ENCODE data around the gene MITD1.
A peak's percentile ranks its signal among the peaks of the same experiment; 100 is the strongest.

Gene MITD1

DNA sequence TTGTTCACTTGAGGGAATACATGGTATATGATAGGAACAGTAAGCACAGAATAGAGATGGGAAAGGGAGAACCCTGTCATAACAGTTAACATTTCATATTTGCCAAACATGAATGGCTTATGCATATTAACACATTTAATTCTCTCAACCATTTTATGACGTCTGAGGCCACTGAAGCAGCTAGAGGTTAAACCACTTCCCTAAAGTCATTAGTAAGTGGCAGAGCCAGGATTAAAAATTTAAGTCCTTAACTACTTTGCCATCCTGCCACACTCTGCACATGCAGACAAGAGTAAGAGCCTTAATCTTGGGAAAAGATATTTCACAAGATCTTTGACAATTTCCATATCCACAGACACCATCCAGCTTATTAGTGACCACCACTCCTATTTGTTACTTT is 24.0 kb downstream of the MITD1 start:
- no peak overlapping the region for H3K4me3 ChIP-seq (ENCODE audit: insufficient read depth, low read depth, low read length, poor library complexity, severe bottlenecking)
- no peak for DNase-seq
- H3K36me3 ChIP-seq (ENCODE audit: control insufficient read depth, insufficient read depth, low read length): peaks cover 10% of the 10 kb centered on the region
- H3K27ac ChIP-seq (ENCODE audit: insufficient read depth, low read length, poor library complexity, severe bottlenecking): no peak overlapping the region
- H3K27me3 ChIP-seq (replicated peaks; ENCODE audit: control insufficient read depth, insufficient read depth, low read length, poor library complexity, severe bottlenecking): no peaks in the 10 kb centered on the region
- H3K4me1 ChIP-seq (ENCODE audit: control insufficient read depth, insufficient read depth, low read length, poor library complexity, severe bottlenecking): peaks cover 11% of the 10 kb centered on the region
- H3K9me3 ChIP-seq (ENCODE audit: control insufficient read depth, low read length): no peaks in the 10 kb centered on the region

DNA sequence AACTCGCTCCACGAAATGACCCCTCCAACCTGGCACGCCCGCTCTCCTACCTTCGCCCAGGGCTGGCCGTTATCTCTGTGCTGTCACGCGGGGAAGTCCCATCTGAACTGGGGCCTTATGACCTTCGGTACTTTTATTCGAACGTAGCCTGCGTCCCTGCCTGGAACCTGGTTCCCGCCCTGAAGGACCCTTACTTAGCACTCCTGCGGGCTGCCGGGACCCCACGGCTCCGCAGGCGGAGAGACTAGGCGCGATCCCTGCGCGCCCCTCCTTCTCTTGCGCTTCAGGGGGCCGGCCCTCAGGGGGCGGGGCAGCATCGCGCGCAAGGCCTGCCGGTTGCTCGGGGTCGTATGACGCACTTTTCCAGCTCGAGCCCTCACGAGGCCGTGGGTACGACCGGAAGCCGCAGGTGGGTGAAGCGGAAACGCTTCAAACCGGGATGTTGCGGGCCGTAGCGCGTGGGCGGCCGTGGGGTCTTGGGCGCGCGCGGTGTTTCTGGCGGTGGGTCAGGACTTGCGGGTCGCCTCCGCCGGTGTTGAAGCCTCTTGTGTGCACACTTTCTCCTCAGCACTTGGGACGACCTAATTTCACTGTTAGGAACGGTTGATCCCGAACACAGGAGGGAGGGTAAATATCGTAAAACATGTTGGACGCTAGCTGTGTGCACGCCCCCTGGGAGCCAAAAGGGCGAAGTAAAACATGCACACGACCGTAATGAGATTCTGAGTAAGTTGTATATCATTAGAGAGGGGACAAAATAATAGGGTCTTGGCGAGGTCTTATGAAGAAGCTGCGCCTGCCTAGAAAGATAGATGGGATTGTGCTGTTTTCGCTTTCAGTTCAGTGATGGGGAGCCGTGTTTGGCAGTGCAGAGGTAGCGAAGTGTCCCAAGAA is 26.0 kb downstream of the MITD1 start, which contains the start of the genes LIPT1 and TSGA10:
LIPT1 (plus strand) TSS at position 325 of the 894 bp plus-strand sequence. CDS start 6,991 bp downstream, outside the sequence.
TSGA10 (minus strand) TSS at position 300 of the 894 bp plus-strand sequence. CDS start 45,503 bp downstream, outside the sequence.
- Histone ChIP-seq H3K9me3 (ENCODE audit: control insufficient read depth, low read length) (no peaks in the 10 kb centered on the region), H3K27me3 (replicated peaks; ENCODE audit: control insufficient read depth, insufficient read depth, low read length, poor library complexity, severe bottlenecking) (no peaks in the 10 kb centered on the region), H3K36me3 (ENCODE audit: control insufficient read depth, insufficient read depth, low read length) (peaks cover 3% of the 10 kb centered on the region), H3K27ac (ENCODE audit: insufficient read depth, low read length, poor library complexity, severe bottlenecking) (peak within 1 kb of the TSS; percentile 94), H3K4me3 (ENCODE audit: insufficient read depth, low read depth, low read length, poor library complexity, severe bottlenecking) (peak within 1 kb of the TSS; percentile 92), H3K4me1 (ENCODE audit: control insufficient read depth, insufficient read depth, low read length, poor library complexity, severe bottlenecking) (peaks cover 11% of the 10 kb centered on the region)
- peak; percentile 85 to 89 (median 87) for DNase-seq

DNA sequence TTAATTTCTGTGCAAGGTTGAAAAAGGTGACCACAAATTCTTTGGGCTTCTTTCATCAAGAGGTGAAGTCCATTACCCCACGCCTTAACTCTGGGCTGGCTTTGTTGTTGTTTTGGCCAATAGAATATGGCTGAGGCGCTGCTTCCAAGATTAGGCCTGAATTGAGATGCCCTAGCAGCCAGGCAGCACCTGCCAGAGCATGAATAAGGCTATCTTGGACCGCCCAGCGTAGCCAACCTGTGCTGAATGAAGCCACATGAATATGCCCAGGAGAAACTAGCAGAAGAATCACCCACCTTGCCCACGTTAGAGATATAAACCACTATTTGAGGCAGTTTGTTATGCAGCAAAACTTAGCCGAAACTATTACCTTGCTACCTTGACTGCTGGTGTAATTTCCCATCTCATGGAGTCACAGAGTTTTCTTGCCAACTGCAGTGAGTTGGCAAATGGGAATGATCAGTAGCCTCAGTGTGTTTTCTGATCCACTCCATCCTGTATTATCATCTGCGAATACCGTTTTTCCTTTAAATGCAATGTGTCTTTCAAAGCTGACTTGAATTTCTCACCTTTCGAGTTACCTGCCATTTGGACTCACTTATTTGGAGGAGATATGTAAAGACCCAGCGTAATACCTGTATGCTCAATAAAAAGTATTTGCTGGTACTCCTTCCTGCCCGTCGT is 26.8 kb downstream of the MITD1 start:
- Histone ChIP-seq H3K4me3 (ENCODE audit: insufficient read depth, low read depth, low read length, poor library complexity, severe bottlenecking) (peak overlapping the region; percentile 92), H3K4me1 (ENCODE audit: control insufficient read depth, insufficient read depth, low read length, poor library complexity, severe bottlenecking) (peaks cover 11% of the 10 kb centered on the region), H3K27me3 (replicated peaks; ENCODE audit: control insufficient read depth, insufficient read depth, low read length, poor library complexity, severe bottlenecking) (no peaks in the 10 kb centered on the region), H3K27ac (ENCODE audit: insufficient read depth, low read length, poor library complexity, severe bottlenecking) (peak overlapping the region; percentile 94), H3K36me3 (ENCODE audit: control insufficient read depth, insufficient read depth, low read length) (no peaks in the 10 kb centered on the region), H3K9me3 (ENCODE audit: control insufficient read depth, low read length) (no peaks in the 10 kb centered on the region)
- no peak for DNase-seq

DNA sequence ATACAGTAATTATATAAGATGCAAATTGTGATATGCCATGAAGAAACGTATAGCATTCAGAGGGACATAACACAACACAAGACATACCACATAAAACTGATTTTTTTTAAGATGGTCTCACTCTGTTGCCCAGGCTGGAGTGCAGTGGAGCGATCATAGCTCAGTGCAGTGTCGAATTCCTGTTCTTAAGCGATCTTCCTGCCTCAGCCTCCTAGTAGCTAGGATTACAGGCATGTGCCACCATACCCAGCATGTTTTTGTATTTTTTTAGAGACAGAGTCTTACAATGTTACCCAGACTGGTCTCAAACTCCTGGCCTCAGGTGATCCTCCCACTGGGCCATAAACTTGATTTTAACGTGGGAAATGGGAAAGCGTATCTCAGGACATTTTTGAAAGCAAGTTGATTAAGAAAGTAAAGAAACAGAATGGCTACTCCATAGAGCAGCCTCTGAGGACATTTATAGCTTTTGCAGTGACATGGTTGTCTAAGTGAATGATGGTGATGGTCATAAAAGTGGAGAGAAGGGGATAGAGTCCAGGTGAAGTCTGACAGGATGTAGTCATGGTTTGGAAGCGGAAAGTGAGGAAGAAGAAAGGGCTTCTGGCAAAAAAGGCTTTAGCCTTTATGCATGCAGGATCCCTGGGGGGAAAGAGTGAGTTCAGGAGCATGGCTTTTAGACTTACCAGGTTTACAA is 28.5 kb downstream of the MITD1 start:
- no peak overlapping the region for H3K4me3 ChIP-seq (ENCODE audit: insufficient read depth, low read depth, low read length, poor library complexity, severe bottlenecking)
- H3K36me3 ChIP-seq (ENCODE audit: control insufficient read depth, insufficient read depth, low read length): no peaks in the 10 kb centered on the region
- DNase-seq: no peak
- H3K27ac ChIP-seq (ENCODE audit: insufficient read depth, low read length, poor library complexity, severe bottlenecking): no peak overlapping the region
- H3K27me3 ChIP-seq (replicated peaks; ENCODE audit: control insufficient read depth, insufficient read depth, low read length, poor library complexity, severe bottlenecking): no peaks in the 10 kb centered on the region
- H3K4me1 ChIP-seq (ENCODE audit: control insufficient read depth, insufficient read depth, low read length, poor library complexity, severe bottlenecking): peaks cover 11% of the 10 kb centered on the region
- H3K9me3 ChIP-seq (ENCODE audit: control insufficient read depth, low read length): no peaks in the 10 kb centered on the region

DNA sequence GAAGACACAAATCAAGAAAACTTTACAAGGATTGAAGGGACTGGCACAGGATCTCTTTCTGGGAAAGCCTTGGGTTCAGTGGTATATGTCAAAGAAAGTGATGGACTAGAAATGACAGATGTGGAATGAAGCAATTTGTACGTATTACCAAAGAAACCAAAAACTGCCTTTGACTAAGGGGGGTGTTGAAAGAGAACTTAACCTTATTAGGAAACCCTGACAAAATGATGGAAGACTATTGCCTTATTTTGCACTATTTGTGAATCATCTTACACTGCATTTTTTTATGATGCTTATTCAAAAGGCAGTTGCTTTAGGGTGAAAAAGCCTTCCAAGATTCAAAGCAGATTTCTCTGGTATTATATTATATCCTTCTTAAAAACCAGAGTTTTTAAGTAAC is 30.2 kb downstream of the MITD1 start:
- Histone ChIP-seq H3K27ac (ENCODE audit: insufficient read depth, low read length, poor library complexity, severe bottlenecking) (no peak overlapping the region), H3K9me3 (ENCODE audit: control insufficient read depth, low read length) (no peaks in the 10 kb centered on the region), H3K4me3 (ENCODE audit: insufficient read depth, low read depth, low read length, poor library complexity, severe bottlenecking) (no peak overlapping the region), H3K27me3 (replicated peaks; ENCODE audit: control insufficient read depth, insufficient read depth, low read length, poor library complexity, severe bottlenecking) (no peaks in the 10 kb centered on the region), H3K36me3 (ENCODE audit: control insufficient read depth, insufficient read depth, low read length) (no peaks in the 10 kb centered on the region), H3K4me1 (ENCODE audit: control insufficient read depth, insufficient read depth, low read length, poor library complexity, severe bottlenecking) (peaks cover 8% of the 10 kb centered on the region)
- DNase-seq: no peak

DNA sequence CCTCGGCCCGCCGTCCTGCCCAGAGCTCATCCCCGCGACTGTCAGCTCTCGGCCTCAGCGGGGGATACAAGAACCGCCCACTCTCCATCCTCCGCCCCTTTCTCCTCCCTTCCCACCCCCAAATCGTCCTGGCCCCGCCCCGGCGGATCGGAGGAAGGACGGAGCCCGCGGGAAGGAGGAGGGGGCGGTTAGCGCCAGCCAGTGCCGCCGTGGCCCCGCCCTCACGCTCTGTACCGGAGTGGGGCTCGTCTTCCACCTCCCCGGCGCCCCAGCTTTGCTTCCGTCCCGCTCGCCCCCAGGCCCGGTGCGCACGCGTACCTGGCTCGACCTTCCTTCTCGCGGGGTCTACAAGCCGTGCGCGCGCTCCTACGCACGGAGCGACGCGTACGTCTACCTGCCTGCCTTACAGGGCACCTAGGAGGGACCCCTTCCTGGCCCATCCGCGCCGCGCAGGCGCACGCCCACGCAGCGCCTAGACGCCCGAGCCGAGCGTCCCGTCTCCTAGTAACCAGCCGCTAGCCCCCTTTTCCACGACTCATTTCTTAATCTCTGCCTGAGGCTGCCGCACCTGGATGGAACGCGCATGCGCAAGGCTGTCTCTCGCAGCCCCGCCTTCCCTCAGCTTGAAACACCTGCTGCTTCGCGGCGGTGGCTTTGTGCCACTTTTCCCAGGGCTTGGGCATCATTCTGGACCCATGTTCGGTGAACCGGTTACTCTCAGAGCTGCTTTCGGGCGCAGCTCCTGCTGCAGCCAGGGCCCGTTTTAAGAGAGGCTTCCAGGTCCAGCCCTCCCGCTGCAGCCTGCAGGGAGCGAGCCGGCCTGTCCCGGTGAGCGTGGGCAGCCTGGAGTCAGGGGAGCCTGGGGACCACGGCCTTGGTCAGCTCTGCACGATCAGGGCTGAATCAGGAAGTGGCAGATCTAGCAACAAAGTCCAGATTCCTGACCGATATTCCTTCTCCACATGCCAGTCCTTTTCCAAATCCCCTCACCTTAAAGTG is 39.4 kb downstream of the MITD1 start, which contains the start of gene C2orf15:
C2orf15 (plus strand) TSS at position 598 of the 999 bp plus-strand sequence. CDS start 8,852 bp downstream, outside the sequence.
- H3K9me3 ChIP-seq (ENCODE audit: control insufficient read depth, low read length): no peaks in the 10 kb centered on the region
- H3K36me3 ChIP-seq (ENCODE audit: control insufficient read depth, insufficient read depth, low read length): no peaks in the 10 kb centered on the region
- no peaks in the 10 kb centered on the region for H3K27me3 ChIP-seq (replicated peaks; ENCODE audit: control insufficient read depth, insufficient read depth, low read length, poor library complexity, severe bottlenecking)
- peak within 1 kb of the TSS; percentile 69 for H3K4me3 ChIP-seq (ENCODE audit: insufficient read depth, low read depth, low read length, poor library complexity, severe bottlenecking)
- peak within 1 kb of the TSS; percentile 81 for H3K27ac ChIP-seq (ENCODE audit: insufficient read depth, low read length, poor library complexity, severe bottlenecking)
- peaks cover 4% of the 10 kb centered on the region for H3K4me1 ChIP-seq (ENCODE audit: control insufficient read depth, insufficient read depth, low read length, poor library complexity, severe bottlenecking)
- peak; percentile 95 to 96 (median 96) for DNase-seq

DNA sequence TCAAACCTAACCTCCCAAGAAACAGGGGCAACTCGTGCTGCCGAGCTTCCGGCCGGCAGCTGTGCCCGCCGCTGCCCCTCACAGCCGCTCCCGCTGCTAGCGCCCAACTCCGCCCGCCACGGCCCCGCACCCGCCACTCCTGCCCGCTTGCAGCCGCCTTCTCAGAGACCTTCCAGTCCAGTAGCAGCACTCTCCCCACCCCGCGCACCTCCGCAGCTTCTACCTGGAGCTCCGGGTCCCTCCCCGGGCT is 40.1 kb downstream of the MITD1 start:
- Histone ChIP-seq H3K36me3 (ENCODE audit: control insufficient read depth, insufficient read depth, low read length) (no peaks in the 10 kb centered on the region), H3K9me3 (ENCODE audit: control insufficient read depth, low read length) (no peaks in the 10 kb centered on the region), H3K4me1 (ENCODE audit: control insufficient read depth, insufficient read depth, low read length, poor library complexity, severe bottlenecking) (peaks cover 4% of the 10 kb centered on the region), H3K27ac (ENCODE audit: insufficient read depth, low read length, poor library complexity, severe bottlenecking) (peak overlapping the region; percentile 81), H3K4me3 (ENCODE audit: insufficient read depth, low read depth, low read length, poor library complexity, severe bottlenecking) (peak overlapping the region; percentile 69), H3K27me3 (replicated peaks; ENCODE audit: control insufficient read depth, insufficient read depth, low read length, poor library complexity, severe bottlenecking) (no peaks in the 10 kb centered on the region)
- DNase-seq: no peak

DNA sequence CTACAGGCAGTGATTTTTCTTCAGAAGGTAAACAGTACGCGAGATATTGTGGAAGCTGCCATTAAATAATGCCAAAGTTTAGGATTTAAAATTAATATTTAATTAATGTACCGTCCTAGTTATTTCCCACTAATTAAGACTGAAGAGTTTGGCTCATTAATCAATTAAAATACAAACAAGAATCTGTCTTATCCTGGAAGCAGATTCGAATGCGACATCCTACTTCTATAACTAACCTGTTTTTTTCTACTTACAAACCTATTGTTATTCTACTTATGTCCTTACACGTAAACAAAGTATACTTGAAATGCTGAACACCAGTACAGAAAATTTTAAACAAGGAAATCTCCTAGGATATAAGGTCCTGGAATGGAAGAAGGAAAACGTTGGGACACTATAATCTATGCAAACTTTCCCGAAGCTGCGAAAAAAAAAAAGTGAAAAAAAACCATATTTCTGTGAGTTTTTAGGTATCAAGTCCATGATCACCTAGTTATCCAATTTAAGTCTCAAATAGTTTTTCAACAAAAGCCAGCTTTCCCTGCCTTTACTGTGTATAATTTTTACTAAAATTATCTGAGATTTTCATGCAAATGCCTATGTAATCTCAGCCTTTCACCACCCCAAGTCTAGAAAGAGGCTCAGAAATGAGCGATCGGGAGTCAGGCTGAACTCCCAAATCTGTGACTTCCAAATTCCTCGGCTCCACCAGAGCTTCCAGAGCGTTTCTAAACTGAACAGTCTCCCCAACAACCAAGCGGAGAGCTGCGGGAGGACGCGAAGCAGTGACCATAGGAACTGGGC is 40.6 kb downstream of the MITD1 start:
- Histone ChIP-seq H3K4me3 (ENCODE audit: insufficient read depth, low read depth, low read length, poor library complexity, severe bottlenecking) (peak overlapping the region; percentile 69), H3K36me3 (ENCODE audit: control insufficient read depth, insufficient read depth, low read length) (no peaks in the 10 kb centered on the region), H3K27me3 (replicated peaks; ENCODE audit: control insufficient read depth, insufficient read depth, low read length, poor library complexity, severe bottlenecking) (no peaks in the 10 kb centered on the region), H3K27ac (ENCODE audit: insufficient read depth, low read length, poor library complexity, severe bottlenecking) (peak overlapping the region; percentile 81), H3K4me1 (ENCODE audit: control insufficient read depth, insufficient read depth, low read length, poor library complexity, severe bottlenecking) (peaks cover 4% of the 10 kb centered on the region), H3K9me3 (ENCODE audit: control insufficient read depth, low read length) (no peaks in the 10 kb centered on the region)
- no peak for DNase-seq

Data from effector memory CD4-positive, alpha-beta T cell (primary cell).